ENCODE data around the gene SLC9A9.

The SLC9A9 gene

DNA sequence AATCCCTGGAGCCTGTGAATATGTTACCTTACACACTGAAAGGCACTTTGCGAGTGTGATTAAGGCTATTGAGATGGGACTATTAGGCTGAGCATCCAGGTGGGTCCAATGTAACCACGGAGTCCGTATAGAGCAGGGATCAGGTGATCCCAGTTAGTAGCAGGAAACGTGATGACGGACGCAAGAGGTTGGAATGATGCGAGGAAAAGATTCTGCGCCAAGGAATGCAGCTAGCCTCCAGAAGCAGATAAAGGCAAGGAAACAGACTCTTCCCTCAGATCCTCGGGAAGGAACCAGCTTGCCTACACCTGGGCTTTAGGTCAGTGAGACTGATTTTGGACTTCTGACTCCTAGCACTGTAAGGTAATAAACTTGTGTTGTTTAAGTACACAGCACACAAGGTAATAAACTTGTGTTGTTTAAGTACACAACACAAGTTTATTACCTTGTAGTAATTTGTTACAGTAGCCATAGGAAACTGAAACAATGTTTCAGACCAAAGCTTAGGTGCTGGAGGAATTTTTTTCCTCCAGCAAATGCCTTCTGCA lies 603.7 kb downstream of the SLC9A9 start:
- no peaks in the 10 kb centered on the region for H3K4me1 Mint-ChIP-seq
- H3K27ac Mint-ChIP-seq, result no peak overlapping the region
- no peak for ATAC-seq
- H3K9me3 Mint-ChIP-seq, result no peaks in the 10 kb centered on the region
- H3K36me3 Mint-ChIP-seq, result no peaks in the 10 kb centered on the region
- no peak overlapping the region for H3K4me3 Mint-ChIP-seq
- H3K27me3 Mint-ChIP-seq, result no peaks in the 10 kb centered on the region

DNA sequence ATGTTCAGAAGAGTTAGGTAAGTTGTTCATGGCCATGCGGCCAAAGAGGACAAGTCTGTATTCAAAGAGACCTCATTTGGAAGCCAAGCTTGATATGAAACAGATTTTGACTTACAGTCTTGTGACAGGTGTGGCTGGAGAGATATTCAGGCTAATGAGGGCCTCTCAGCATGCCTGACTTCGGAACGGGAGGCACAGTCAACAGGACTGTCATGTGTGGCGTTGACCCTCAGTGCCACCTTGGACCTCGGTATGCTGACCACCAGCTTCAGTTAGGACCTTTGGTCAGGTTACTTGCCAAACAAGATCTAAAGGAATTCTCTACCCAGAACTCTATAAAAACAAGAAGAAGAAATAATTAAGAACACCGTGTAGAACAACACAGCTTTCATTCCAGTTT lies 604.6 kb downstream of the SLC9A9 start:
- H3K4me3 Mint-ChIP-seq, result no peak overlapping the region
- H3K36me3 Mint-ChIP-seq, result no peaks in the 10 kb centered on the region
- H3K4me1 Mint-ChIP-seq, result no peaks in the 10 kb centered on the region
- H3K9me3 Mint-ChIP-seq, result no peaks in the 10 kb centered on the region
- H3K27ac Mint-ChIP-seq, result no peak overlapping the region
- ATAC-seq, result no peak
- no peaks in the 10 kb centered on the region for H3K27me3 Mint-ChIP-seq

DNA sequence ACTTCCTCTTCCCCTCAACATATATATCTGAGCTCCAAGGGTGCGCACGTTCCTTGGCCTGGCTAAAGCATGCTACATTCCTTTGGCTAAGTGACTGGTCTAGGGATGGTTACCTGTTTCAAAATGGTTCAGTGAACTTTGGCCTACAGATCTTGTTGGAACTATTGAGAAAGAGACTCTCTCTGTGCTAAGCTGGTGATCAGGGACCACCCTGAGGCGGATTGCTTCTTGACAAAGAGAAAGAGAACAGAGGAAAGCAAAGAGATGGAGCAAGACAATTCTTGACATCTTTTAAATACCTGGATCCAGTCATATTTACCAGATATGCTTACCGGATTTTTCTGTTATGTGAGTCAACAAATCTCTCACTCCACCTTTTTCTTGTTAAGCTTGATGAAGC lies 605.6 kb downstream of the SLC9A9 start:
- Mint-ChIP-seq H3K9me3 (no peaks in the 10 kb centered on the region), H3K36me3 (no peaks in the 10 kb centered on the region), H3K4me3 (no peak overlapping the region), H3K4me1 (no peaks in the 10 kb centered on the region), H3K27me3 (no peaks in the 10 kb centered on the region), H3K27ac (no peak overlapping the region)
- no peak for ATAC-seq

DNA sequence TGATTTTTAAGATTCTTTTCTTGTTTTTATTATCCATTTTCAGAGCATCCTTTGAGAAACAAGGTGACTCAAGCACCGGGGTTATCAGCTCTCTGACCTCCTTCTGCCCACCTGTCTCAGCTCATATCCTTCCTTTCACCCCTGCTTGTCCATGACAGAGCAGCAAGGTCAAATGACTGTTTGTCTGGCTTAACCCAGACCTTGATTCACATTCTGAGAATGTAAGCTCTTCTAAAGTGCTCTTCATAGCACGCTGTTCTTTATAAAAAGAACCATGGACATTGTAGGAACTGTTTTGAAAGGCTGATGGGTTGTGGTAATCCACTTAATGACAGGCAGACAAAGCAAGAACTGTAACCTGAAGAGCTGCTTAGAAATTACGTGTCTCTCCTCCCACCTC lies 606.2 kb downstream of the SLC9A9 start:
- Mint-ChIP-seq H3K4me3 (no peak overlapping the region), H3K36me3 (no peaks in the 10 kb centered on the region), H3K27ac (no peak overlapping the region), H3K4me1 (peaks cover under 1% of the 10 kb centered on the region), H3K27me3 (no peaks in the 10 kb centered on the region), H3K9me3 (no peaks in the 10 kb centered on the region)
- no peak for ATAC-seq

- ATAC-seq, result no peak
- peaks cover 3% of the 10 kb centered on the region for H3K9me3 Mint-ChIP-seq
These were observed 606.8 kb downstream of the SLC9A9 start for GRCh38 chr3:143241481-143241951.

GRCh38 chr3:143240886-143241285 lies 607.4 kb downstream of the SLC9A9 start:
- Mint-ChIP-seq H3K4me1 (peaks cover 8% of the 10 kb centered on the region), H3K27me3 (no peaks in the 10 kb centered on the region), H3K36me3 (no peaks in the 10 kb centered on the region), H3K27ac (no peak overlapping the region), H3K4me3 (no peak overlapping the region), H3K9me3 (peaks cover 3% of the 10 kb centered on the region)
- no peak for ATAC-seq

More at GRCh38 chr3:143241481-143241951, 606.8 kb downstream of the SLC9A9 start:
- Mint-ChIP-seq H3K4me3 (no peak overlapping the region), H3K27me3 (no peaks in the 10 kb centered on the region), H3K4me1 (peaks cover 6% of the 10 kb centered on the region), H3K27ac (no peak overlapping the region), H3K36me3 (no peaks in the 10 kb centered on the region)

DNA sequence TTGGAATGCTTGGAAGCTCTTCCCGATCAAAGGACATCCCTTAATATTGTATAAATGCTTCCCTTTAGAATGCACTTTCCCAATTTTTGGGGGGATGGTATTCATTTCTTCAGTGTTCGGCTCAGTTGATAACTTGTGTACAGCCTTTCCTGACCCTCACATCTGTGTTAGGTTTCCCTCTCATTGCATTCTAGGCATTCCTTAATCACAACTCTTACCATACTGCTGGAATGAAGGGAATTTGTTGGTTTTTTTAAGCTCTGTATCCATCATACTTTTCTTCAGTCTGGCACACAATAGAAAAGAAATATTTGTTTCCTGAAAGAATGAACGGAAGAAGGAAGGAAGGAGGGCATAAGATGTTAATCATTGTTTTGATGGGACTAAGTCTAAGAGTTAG lies 609.2 kb downstream of the SLC9A9 start:
- no peak for ATAC-seq
- peaks cover 4% of the 10 kb centered on the region for H3K36me3 Mint-ChIP-seq
- peaks cover 8% of the 10 kb centered on the region for H3K4me1 Mint-ChIP-seq
- H3K27me3 Mint-ChIP-seq, result no peaks in the 10 kb centered on the region
- no peak overlapping the region for H3K27ac Mint-ChIP-seq
- H3K4me3 Mint-ChIP-seq, result no peak overlapping the region
- peaks cover 3% of the 10 kb centered on the region for H3K9me3 Mint-ChIP-seq

- H3K27me3 Mint-ChIP-seq, result no peaks in the 10 kb centered on the region
These were observed 611.1 kb downstream of the SLC9A9 start for GRCh38 chr3:143237077-143237627.

GRCh38 chr3:143236226-143236964 lies 611.9 kb downstream of the SLC9A9 start:
- H3K27ac Mint-ChIP-seq, result peak overlapping the region; percentile 26
- H3K36me3 Mint-ChIP-seq, result peaks cover 4% of the 10 kb centered on the region
- H3K9me3 Mint-ChIP-seq, result peaks cover 8% of the 10 kb centered on the region
- peak; percentile 73 for ATAC-seq
- H3K4me1 Mint-ChIP-seq, result peaks cover 14% of the 10 kb centered on the region
- H3K27me3 Mint-ChIP-seq, result no peaks in the 10 kb centered on the region
- no peak overlapping the region for H3K4me3 Mint-ChIP-seq

More at GRCh38 chr3:143237077-143237627, 611.1 kb downstream of the SLC9A9 start:
- H3K27ac Mint-ChIP-seq, result peak overlapping the region; percentile 26
- peaks cover 14% of the 10 kb centered on the region for H3K4me1 Mint-ChIP-seq
- no peak overlapping the region for H3K4me3 Mint-ChIP-seq
- ATAC-seq, result no peak
- H3K36me3 Mint-ChIP-seq, result peaks cover 4% of the 10 kb centered on the region
- H3K9me3 Mint-ChIP-seq, result peaks cover 8% of the 10 kb centered on the region

DNA sequence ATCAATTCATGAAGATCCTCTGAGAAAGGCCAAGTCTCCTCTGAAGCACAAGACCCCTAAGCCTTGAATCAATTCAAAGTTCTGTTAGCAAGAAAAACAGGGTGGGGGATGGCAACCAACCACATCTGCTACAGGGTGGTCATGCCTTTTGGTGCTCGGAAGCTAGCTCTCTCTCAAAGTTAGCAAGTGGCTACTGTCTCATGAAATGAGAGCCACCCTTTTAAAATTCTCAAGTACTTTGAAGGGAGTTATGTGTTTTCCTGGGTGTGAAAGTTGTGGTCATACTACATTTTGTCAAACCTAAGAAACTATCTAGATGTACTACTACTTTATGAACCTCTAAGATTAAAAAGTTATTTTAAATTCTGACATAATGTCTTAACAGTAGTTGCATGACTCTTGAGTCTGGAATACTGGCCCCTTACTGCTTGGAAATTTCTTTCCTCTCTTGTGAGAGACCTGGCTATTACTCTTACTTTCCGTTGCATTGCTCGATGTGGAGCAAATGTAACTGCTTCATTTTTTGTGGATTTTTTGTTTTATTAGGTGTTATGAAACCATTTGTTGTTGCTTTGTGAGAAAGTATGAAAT lies 612.6 kb downstream of the SLC9A9 start:
- H3K27me3 Mint-ChIP-seq, result no peaks in the 10 kb centered on the region

DNA sequence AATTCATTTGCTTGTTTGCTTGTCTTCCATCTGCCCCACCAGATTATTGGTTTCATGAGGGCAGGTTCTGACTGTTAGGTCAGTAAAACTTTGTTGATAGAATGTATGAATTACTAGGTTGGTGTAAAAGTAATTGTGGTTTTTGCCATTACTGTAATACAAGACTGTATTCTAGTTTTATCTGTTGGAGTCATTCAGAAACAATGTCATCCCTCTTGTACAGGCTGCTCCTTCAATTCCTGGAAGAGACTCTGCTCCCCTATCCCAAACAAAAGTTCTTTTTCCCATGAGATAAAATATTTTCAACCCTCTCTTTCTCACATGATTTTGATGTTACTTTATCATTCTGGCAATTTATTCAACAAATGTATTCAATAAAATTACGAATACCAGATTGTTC lies 613.7 kb downstream of the SLC9A9 start:
- Mint-ChIP-seq H3K27me3 (no peaks in the 10 kb centered on the region), H3K36me3 (peaks cover 4% of the 10 kb centered on the region), H3K9me3 (peaks cover 8% of the 10 kb centered on the region), H3K4me1 (peaks cover 14% of the 10 kb centered on the region), H3K27ac (no peak overlapping the region), H3K4me3 (no peak overlapping the region)
- no peak for ATAC-seq

More for the DNA sequence above, 612.6 kb downstream of the SLC9A9 start:
- H3K4me3 Mint-ChIP-seq, result no peak overlapping the region
- peaks cover 8% of the 10 kb centered on the region for H3K9me3 Mint-ChIP-seq
- no peak for ATAC-seq
- H3K27ac Mint-ChIP-seq, result no peak overlapping the region
- peaks cover 4% of the 10 kb centered on the region for H3K36me3 Mint-ChIP-seq
- H3K4me1 Mint-ChIP-seq, result peaks cover 14% of the 10 kb centered on the region

DNA sequence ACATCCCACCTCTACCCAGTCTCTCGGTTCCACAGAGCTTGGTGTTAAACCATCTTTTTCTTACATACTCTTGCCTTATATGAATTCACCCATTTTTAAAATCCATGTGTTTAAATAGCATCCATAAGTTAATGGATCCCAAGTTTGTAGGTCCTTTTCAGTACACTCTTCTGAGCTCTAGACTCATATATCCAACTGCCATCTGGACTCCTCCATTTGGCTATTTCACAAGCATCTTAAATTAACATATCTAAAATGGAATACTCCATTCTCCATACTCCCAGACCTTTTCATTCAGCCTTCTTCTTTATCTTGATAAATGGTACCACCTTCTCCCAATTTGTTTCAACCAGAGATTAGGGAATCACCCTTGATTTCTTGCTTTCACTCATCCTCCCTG lies 615.3 kb downstream of the SLC9A9 start:
- H3K4me3 Mint-ChIP-seq, result no peak overlapping the region
- H3K36me3 Mint-ChIP-seq, result peaks cover 4% of the 10 kb centered on the region
- H3K27ac Mint-ChIP-seq, result peak overlapping the region; percentile 3
- no peak for ATAC-seq
- no peaks in the 10 kb centered on the region for H3K27me3 Mint-ChIP-seq
- peaks cover 8% of the 10 kb centered on the region for H3K9me3 Mint-ChIP-seq
- peaks cover 14% of the 10 kb centered on the region for H3K4me1 Mint-ChIP-seq

DNA sequence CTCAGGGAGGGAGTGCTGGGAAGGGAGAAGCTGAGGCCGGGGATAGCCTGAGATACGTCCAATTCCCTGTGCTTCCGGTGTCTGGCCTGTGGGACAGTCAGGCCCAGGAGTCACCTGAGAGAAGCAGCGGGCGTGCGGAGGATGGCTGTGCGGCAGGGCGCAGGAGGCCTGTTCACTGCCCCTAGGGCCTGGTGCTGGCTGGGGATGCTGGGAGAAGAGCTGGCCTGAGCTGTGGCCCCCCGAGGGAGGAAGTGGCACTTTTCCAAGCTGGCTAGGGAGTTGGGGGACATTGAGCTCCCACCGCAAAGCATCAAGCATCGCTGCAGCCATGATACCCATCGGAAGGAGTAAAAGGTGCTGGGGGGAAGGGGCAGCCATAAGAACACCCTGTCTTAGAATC lies 619.9 kb downstream of the SLC9A9 start:
- Mint-ChIP-seq H3K36me3 (no peaks in the 10 kb centered on the region), H3K27ac (peak overlapping the region; percentile 36), H3K4me1 (peaks cover 6% of the 10 kb centered on the region), H3K9me3 (peaks cover 5% of the 10 kb centered on the region), H3K4me3 (no peak overlapping the region), H3K27me3 (no peaks in the 10 kb centered on the region)
- ATAC-seq, result no peak

DNA sequence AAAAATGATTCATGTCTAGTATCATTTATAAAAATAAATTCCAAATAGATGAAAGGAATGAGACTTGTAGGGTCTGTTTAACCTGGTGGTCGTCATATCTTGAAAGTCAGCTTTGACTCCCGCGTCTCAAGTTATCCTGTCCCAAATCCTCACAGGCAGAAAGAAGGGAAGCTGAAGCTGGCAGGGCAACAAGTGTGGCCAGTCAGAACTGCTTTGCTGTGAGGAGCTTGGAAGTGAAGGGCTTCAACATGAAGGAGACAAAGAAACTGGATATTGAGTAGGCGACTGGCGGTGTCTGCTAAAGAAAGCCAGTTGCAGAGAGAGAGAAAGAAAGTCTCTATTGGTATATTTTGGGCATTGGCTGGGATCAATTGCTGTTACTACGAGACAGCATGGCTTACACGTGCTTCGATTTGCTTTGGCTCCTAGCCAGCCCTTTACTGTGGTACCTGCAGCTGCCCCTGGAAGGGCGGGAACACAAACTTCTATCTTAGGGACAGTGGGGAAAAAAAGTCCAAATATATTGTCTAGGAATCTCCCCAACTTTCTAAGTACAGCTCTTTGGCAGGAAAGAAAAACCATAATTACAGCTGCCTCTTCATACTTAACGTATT lies 621.5 kb downstream of the SLC9A9 start:
- peaks cover 9% of the 10 kb centered on the region for H3K4me1 Mint-ChIP-seq
- H3K27ac Mint-ChIP-seq, result no peak overlapping the region
- H3K36me3 Mint-ChIP-seq, result no peaks in the 10 kb centered on the region
- H3K9me3 Mint-ChIP-seq, result no peaks in the 10 kb centered on the region
- H3K27me3 Mint-ChIP-seq, result no peaks in the 10 kb centered on the region
- no peak overlapping the region for H3K4me3 Mint-ChIP-seq
- no peak for ATAC-seq

GRCh38 chr3:143224716-143225115 lies 623.6 kb downstream of the SLC9A9 start:
- no peak overlapping the region for H3K27ac Mint-ChIP-seq
- H3K4me3 Mint-ChIP-seq, result no peak overlapping the region
- H3K9me3 Mint-ChIP-seq, result no peaks in the 10 kb centered on the region
- H3K4me1 Mint-ChIP-seq, result peaks cover 21% of the 10 kb centered on the region
- H3K36me3 Mint-ChIP-seq, result no peaks in the 10 kb centered on the region
- no peak for ATAC-seq
- H3K27me3 Mint-ChIP-seq, result no peaks in the 10 kb centered on the region
